ENCODE data around the gene CNTNAP2.
"Not testable (repeated sequence)": the region's sequence is repeated elsewhere in the genome, so short reads cannot be mapped to it uniquely, and the experiment has no call there.

The CNTNAP2 gene

GRCh38 chr7:146150153-146150552 lies 33.6 kb downstream of the CNTNAP2 start:
- DNase-seq: no peak

- DNase-seq: no peak
These were observed 55.5 kb downstream of the CNTNAP2 start for GRCh38 chr7:146172112-146172511.

- no peak for DNase-seq
These were observed 59.1 kb downstream of the CNTNAP2 start for GRCh38 chr7:146175716-146176115.

GRCh38 chr7:146176860-146177259 lies 60.3 kb downstream of the CNTNAP2 start:
- no peak for DNase-seq

- DNase-seq: no peak
These were observed 60.7 kb downstream of the CNTNAP2 start for GRCh38 chr7:146177301-146177700.

- DNase-seq: no peak
These were observed 69.2 kb downstream of the CNTNAP2 start for GRCh38 chr7:146185844-146186243.

- not testable (repeated sequence) for DNase-seq
These were observed 74.8 kb downstream of the CNTNAP2 start for GRCh38 chr7:146191428-146191827.

- DNase-seq: no peak
These were observed 85.3 kb downstream of the CNTNAP2 start for GRCh38 chr7:146201945-146202344.

GRCh38 chr7:146206270-146206669 lies 89.7 kb downstream of the CNTNAP2 start:
- no peak for DNase-seq

- DNase-seq: no peak
These were observed 91.9 kb downstream of the CNTNAP2 start for GRCh38 chr7:146208492-146208891.

GRCh38 chr7:146214842-146215241 lies 98.2 kb downstream of the CNTNAP2 start:
- no peak for DNase-seq

GRCh38 chr7:146216396-146217041 lies 99.9 kb downstream of the CNTNAP2 start:
- no peak for DNase-seq

- DNase-seq: no peak
These were observed 107.2 kb downstream of the CNTNAP2 start for GRCh38 chr7:146223851-146224250.

GRCh38 chr7:146232604-146233003 lies 116.0 kb downstream of the CNTNAP2 start:
- DNase-seq: no peak

- DNase-seq: no peak
These were observed 118.6 kb downstream of the CNTNAP2 start for GRCh38 chr7:146235195-146235594.

- DNase-seq: no peak
These were observed 126.1 kb downstream of the CNTNAP2 start for GRCh38 chr7:146242661-146243060.

- DNase-seq: not testable (repeated sequence)
These were observed 131.4 kb downstream of the CNTNAP2 start for GRCh38 chr7:146247991-146248390.

GRCh38 chr7:146248744-146249143 lies 132.1 kb downstream of the CNTNAP2 start:
- not testable (repeated sequence) for DNase-seq

GRCh38 chr7:146249272-146249671 lies 132.7 kb downstream of the CNTNAP2 start:
- no peak for DNase-seq

- DNase-seq: no peak
These were observed 139.0 kb downstream of the CNTNAP2 start for GRCh38 chr7:146255609-146256008.

GRCh38 chr7:146262527-146262926 lies 145.9 kb downstream of the CNTNAP2 start:
- no peak for DNase-seq

GRCh38 chr7:146276888-146277287 lies 160.3 kb downstream of the CNTNAP2 start:
- no peak for DNase-seq

- no peak for DNase-seq
These were observed 168.8 kb downstream of the CNTNAP2 start for GRCh38 chr7:146285418-146285817.

GRCh38 chr7:146290746-146291145 lies 174.1 kb downstream of the CNTNAP2 start:
- no peak for DNase-seq

- no peak for DNase-seq
These were observed 175.3 kb downstream of the CNTNAP2 start for GRCh38 chr7:146291900-146292299.
